ENCODE data around the gene TTC28.
A peak's percentile ranks its signal among the peaks of the same experiment; 100 is the strongest.

Gene TTC28

GRCh38 chr22:28438183-28438768 is 241.4 kb downstream of the TTC28 start:
- DNase-seq: no peak

GRCh38 chr22:28435982-28436381 is 243.7 kb downstream of the TTC28 start:
- no peak for DNase-seq

GRCh38 chr22:28435140-28435768 is 244.4 kb downstream of the TTC28 start:
- DNase-seq: no peak

- DNase-seq: no peak
Observed at GRCh38 chr22:28430466-28431025, 249.1 kb downstream of the TTC28 start.

- no peak for DNase-seq
Observed at GRCh38 chr22:28429711-28430110, 249.9 kb downstream of the TTC28 start.

GRCh38 chr22:28428271-28428670 is 251.4 kb downstream of the TTC28 start:
- no peak for DNase-seq

GRCh38 chr22:28426346-28427132 is 253.1 kb downstream of the TTC28 start:
- no peak for DNase-seq

GRCh38 chr22:28425211-28425610 is 254.4 kb downstream of the TTC28 start:
- no peak for DNase-seq

GRCh38 chr22:28424427-28425080 is 255.1 kb downstream of the TTC28 start:
- DNase-seq: no peak

- DNase-seq: no peak
Observed at GRCh38 chr22:28419919-28420318, 259.7 kb downstream of the TTC28 start.

- no peak for DNase-seq
Observed at GRCh38 chr22:28418008-28418407, 261.6 kb downstream of the TTC28 start.

GRCh38 chr22:28417431-28417830 is 262.2 kb downstream of the TTC28 start:
- no peak for DNase-seq

- DNase-seq: no peak
Observed at GRCh38 chr22:28414913-28415312, 264.7 kb downstream of the TTC28 start.

- no peak for DNase-seq
Observed at GRCh38 chr22:28413612-28414399, 265.8 kb downstream of the TTC28 start.

- DNase-seq: no peak
Observed at GRCh38 chr22:28412109-28412508, 267.5 kb downstream of the TTC28 start.

GRCh38 chr22:28411125-28411524 is 268.5 kb downstream of the TTC28 start:
- no peak for DNase-seq

- peak; percentile 6 to 14 for DNase-seq
Observed at GRCh38 chr22:28410050-28410816, 269.4 kb downstream of the TTC28 start.

GRCh38 chr22:28408709-28409108 is 270.9 kb downstream of the TTC28 start:
- DNase-seq: no peak

GRCh38 chr22:28407645-28408044 is 272.0 kb downstream of the TTC28 start:
- DNase-seq: no peak

GRCh38 chr22:28406246-28406645 is 273.4 kb downstream of the TTC28 start:
- no peak for DNase-seq

GRCh38 chr22:28405588-28405987 is 274.1 kb downstream of the TTC28 start:
- DNase-seq: no peak

- DNase-seq: no peak
Observed at GRCh38 chr22:28402539-28402938, 277.1 kb downstream of the TTC28 start.

Data from Kasumi-1 (cell line).